ENCODE measurements around the gene KIAA1217.

GRCh38 chr10:24550680-24551079, 341.7 kb downstream of the KIAA1217 start:
- TF ChIP-seq, protein P1, sequence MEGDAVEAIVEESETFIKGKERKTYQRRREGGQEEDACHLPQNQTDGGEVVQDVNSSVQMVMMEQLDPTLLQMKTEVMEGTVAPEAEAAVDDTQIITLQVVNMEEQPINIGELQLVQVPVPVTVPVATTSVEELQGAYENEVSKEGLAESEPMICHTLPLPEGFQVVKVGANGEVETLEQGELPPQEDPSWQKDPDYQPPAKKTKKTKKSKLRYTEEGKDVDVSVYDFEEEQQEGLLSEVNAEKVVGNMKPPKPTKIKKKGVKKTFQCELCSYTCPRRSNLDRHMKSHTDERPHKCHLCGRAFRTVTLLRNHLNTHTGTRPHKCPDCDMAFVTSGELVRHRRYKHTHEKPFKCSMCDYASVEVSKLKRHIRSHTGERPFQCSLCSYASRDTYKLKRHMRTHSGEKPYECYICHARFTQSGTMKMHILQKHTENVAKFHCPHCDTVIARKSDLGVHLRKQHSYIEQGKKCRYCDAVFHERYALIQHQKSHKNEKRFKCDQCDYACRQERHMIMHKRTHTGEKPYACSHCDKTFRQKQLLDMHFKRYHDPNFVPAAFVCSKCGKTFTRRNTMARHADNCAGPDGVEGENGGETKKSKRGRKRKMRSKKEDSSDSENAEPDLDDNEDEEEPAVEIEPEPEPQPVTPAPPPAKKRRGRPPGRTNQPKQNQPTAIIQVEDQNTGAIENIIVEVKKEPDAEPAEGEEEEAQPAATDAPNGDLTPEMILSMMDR (IDR thresholded peaks at IDR 0.05), result no peak
- TF ChIP-seq POLR2AphosphoS5 (IDR thresholded peaks at IDR 0.05), result no peak

Measured in esophagus muscularis mucosa (tissue), 3 donors.